GM18907 (cell line): Measurements from ENCODE around the gene FBXO7.
"Not testable (repeated sequence)": the region's sequence is repeated elsewhere in the genome, so short reads cannot be mapped to it uniquely, and the experiment has no call there.

ENCODE experiments used
- ATAC-seq: cut with Tn5 transposase; IDR thresholded peaks from one replicate; pipeline ENCODE4 v1.9.1; 2021; ENCODE audit warnings: mild to moderate bottlenecking, moderate library complexity; ENCODE audit not compliant: unreplicated experiment

FBXO7 gene

DNA sequence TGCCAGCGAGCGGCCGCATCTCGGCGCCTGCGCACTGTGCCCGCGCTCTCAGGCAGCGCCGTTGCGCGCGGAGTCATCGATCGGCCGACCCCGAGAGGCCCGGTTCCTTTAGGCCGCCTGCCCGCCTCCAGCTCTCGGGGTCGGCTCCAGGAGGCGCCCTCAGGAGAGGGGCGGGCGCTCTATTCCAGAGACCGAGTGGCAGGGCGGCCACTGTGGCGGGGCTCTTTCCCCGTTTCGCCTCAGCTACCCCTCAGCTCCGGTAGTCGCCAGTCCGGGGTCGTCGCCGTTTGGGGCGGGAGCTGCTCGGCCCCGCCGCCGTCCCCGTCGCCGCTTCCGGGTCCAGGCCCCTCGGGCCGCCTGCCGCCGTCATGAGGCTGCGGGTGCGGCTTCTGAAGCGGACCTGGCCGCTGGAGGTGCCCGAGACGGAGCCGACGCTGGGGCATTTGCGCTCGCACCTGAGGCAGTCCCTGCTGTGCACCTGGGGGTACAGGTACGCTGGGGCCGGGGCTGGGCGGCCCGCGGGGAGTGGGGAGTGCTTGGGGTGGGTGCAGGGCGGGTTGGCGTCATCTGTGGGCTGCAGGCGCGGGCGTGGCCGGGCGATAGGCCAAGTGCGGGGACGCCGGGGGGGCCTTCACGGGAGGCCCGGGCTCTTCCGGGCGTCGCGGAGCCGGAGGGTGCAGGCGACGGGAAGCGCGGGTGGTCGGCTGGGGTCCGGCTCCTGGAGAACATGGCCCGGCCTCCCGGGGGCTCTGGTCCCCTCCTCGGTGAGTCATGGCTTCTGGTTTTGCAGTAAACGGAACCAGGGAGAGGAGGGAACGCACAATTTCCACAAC, at the start of gene FBXO7:
TSS of gene FBXO7 (plus strand) at position 177 of the 833 bp plus-strand sequence. CDS start at position 369, 192 bp downstream.
- ATAC-seq, result peak; percentile 74

DNA sequence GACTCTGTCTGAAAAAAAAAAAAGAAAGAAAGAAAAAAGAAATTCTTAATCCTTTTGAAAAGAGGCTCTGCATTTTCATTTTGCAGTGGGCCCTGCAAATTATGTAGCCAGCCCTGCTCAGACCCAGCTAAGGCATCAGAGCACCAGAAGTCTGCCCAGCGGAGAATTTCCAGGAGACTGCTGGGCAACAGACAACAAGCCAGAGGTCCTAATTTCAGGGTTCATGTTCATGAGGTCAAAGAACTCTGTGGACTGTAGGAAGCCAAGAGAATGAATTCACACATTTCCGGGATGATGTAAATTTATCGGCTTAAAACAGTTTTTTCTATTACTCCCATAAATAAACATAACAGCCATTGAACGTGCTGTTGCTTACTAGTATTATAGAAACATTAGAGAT, 47.7 kb upstream of the FBXO7 start:
- no peak for ATAC-seq

- no peak for ATAC-seq
Observed at GRCh38 chr22:32430352-32430751, 44.3 kb upstream of the FBXO7 start.

DNA sequence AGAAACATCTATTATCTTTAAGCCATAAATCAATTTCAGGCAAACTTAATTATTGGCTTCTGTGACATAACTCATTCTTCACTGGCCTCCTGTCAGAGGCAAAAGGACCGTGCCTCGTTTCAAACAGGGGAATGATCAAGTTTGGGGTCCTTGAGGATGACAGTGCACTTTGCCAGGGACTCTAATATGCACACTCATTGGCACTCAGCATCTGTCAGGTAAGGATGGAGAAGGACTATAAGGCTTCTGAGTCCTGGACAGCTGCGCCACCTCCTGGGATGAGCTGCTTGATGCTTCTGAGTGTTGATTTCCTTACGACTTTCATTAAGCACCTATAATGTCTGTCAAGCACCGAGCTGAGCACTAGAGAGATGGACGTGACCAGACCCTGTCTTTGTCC, 30.5 kb upstream of the FBXO7 start:
- ATAC-seq, result no peak

GRCh38 chr22:32446321-32446720, 28.3 kb upstream of the FBXO7 start:
- no peak for ATAC-seq

GRCh38 chr22:32448980-32449379, 25.6 kb upstream of the FBXO7 start:
- ATAC-seq, result no peak

- no peak for ATAC-seq
Observed at GRCh38 chr22:32457031-32457430, 17.6 kb upstream of the FBXO7 start.

- ATAC-seq, result no peak
Observed at GRCh38 chr22:32462452-32462851, 12.2 kb upstream of the FBXO7 start.

GRCh38 chr22:32465661-32466060, 8.9 kb upstream of the FBXO7 start:
- no peak for ATAC-seq

- ATAC-seq, result no peak
Observed at GRCh38 chr22:32466496-32466895, 8.1 kb upstream of the FBXO7 start.

DNA sequence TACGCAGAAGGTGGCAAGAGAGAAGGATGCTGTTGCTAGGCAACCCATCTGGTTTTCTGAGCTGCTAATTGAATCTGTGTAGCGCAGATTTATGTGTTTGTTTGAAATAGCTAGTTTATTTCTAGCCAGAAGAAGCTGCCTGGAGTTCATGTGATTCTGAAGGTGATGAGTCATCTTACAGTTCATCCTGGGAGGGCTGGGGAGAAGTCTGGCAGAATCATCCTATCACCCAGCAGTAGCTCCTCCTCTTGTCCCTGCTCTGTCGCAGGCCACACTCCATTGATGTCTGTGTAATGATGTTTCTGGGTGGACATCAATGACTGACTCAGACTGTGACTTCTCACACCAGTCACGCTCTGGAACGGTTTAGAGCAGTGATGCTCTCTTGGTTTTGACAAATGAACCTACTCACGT, 4.8 kb upstream of the FBXO7 start:
- ATAC-seq, result no peak

GRCh38 chr22:32473388-32473952, 1.1 kb upstream of the FBXO7 start:
- ATAC-seq, result peak; percentile 38

DNA sequence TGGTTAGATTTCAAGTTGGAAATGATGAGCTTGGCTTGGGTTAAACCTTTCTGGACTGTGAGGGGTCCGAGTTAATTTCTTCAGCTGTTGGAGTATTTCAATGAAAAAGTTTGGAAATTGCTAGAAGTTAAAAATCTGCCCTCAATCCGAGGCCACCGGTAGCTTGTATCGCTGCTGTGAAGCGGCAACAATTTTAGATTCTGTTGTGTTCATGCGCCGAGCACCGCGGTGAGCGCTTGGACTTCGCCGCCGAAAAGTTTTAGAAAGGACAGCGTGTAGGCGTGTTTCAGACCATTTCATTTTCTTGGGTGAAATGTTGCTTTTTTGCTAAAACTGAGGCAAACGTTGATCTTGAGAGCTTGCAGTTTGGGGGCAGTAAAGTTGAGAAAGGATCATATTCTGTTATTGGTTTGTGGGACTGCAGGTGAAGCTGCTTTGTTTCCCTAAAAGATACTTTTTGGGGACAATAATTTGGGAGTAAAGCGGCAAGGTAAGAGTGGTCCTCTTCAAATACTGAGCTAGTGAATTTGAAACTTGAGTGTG, 928 bp downstream of the FBXO7 start:
- ATAC-seq, result peak; percentile 18

DNA sequence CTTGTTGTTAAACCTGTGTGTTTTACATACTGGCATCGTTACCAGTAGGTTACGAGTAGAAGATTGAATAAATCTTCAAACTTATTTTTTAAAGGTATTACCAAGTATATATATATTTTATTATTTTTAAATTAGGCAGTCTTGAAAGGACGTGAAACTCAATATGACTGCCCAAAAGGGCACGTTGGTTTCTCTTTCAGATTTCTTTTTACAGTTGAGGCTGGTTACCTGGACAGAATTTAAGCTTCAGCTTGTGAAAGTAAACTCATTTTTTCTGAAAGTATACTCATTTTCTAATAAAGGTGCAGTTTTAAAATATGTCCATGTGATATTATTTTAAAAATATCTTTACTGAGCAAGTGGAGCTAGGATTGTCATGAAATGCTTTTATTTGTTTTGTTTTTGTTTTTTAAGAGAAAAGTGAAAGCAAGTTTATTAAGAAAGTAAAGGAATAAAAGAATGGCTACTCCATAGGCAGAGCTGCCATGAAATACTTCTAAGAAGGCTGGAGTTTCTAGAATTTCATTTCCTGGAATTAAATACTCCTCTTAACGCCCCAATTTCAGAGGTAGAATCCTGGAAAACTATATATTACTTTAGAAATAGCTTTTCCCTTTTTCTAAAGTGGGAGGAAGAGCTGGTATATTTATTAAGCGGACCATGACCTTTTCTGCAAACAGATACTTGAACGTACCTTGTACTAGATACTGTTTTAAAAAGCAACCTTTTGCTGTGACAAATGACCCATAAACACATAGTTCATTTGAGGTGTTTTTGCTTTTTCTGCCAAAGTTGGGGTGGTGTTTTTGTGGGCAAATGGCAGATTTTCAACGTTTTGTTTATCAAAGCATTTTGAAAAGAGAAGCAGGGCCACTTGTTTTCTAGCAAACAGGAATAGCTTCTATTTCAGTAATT, 1.9 kb downstream of the FBXO7 start:
- ATAC-seq, result no peak

GRCh38 chr22:32477596-32477995, 3.0 kb downstream of the FBXO7 start:
- no peak for ATAC-seq

GRCh38 chr22:32478552-32478951, 3.9 kb downstream of the FBXO7 start:
- ATAC-seq, result not testable (repeated sequence)

GRCh38 chr22:32478994-32479393, 4.4 kb downstream of the FBXO7 start:
- no peak for ATAC-seq

- ATAC-seq, result no peak
Observed at GRCh38 chr22:32480238-32480637, 5.6 kb downstream of the FBXO7 start.

DNA sequence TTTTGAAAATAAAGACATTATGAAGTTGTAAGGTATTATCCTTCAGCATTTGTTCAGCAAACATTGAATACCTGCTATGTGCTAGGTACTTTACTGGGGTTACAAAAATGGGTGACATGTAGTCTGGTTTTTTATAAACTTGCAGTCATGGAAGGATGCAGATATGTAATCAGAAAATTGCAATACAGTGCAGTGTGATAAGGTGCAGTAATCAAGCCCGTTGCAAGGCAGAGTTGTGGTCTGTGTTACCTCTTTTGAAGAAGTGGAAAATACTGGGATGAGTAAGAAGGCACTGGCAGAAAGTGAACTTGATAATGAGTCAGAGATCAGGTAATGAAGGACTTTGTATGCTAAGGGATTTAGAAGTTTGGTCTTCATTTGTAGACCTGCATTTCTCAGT, 8.1 kb downstream of the FBXO7 start:
- no peak for ATAC-seq

DNA sequence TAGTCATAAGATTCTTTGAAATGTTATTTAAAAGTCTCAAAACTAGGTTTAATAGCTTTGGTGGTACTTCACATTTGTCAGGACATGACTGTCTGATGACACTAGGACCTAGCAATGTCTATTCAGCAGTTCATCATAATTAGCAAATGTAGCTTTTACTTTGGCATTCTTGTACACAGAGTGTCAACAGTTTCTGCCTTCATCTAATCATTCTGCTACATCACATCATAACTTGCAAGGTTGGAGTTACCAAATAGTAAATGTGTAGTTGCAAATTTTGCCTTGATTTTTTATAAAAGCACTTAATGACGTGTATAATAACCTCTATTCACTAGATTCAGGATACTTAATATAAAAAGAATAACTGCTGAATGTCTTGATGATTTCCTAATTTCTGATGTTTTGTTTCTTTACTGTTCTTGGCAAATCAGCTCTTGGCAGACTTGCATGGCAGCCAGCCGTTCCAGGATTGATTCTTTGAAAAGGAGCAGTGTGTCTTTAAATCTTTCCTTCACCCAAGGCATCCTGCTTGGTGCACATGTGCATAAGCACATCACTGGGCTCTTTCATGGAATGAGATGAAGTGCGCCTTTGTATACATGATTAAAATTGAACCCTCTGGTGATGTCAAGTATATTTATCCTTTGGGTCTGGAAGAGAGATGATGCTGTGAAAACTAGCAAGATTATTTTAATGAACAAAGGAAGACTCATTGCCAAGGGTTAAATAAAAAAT, 12.2 kb downstream of the FBXO7 start:
- ATAC-seq, result no peak

DNA sequence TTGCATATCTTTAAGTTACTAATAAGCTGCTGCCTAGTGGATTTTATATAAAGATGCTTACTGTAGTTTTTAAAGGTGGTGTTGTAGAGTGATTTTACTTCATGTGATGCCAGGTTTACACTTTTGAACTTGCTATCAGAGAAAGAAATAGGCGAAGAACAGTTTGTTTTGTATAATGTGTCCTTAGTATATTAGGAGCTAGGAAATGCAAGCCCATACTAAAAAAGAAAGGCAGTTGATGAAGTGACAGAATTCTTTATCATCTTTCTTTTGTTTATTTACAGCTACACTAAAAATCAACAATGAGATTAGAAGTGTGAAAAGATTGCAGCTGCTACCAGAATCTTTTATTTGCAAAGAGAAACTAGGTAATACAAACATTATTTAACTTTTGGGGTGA, 12.8 kb downstream of the FBXO7 start:
- ATAC-seq, result no peak
